Motor neuron (in vitro differentiated cells): ENCODE results near the gene ARFGAP1. TPM values are rescaled to one million over a fixed set of nuclear protein-coding genes. Genes with fewer than 3 reads are reported as not detected.

Experiments
- ATAC-seq, 8 experiments: fragments of 200-7000 bp; cut with Tn5 transposase; replicated peaks in 6 of 8; 2 replicates each; pipeline ENCODE4 v1.8.0; 2021; ENCODE audit warnings: mild to moderate bottlenecking in 8 of 8, moderate library complexity in 8 of 8
- H3K27ac ChIP-seq, 2 donors: fragments of 250-450 bp; sonication (Bioruptor Pico); 2 replicates each; pipeline ENCODE4 v1.9.0; 2021; ENCODE audit warnings: antibody characterized with exemption in 2 of 2, mild to moderate bottlenecking in 2 of 2, moderate library complexity in 1 of 2
- H3K4me1 ChIP-seq, 2 donors: fragments of 250-450 bp; sonication (Bioruptor Pico); replicated peaks in 1 of 2; 2 replicates each; pipeline ENCODE4 v1.6.1; 2021; ENCODE audit warnings: antibody characterized with exemption in 2 of 2, mild to moderate bottlenecking in 2 of 2, moderate library complexity in 1 of 2
- H3K4me3 ChIP-seq, 5 donors: fragments of 250-450 bp; sonication (Bioruptor Pico); 2 replicates each; pipeline ENCODE4 v1.9.0; 2021; ENCODE audit warnings: antibody characterized with exemption in 5 of 5, mild to moderate bottlenecking in 5 of 5, moderate library complexity in 4 of 5
- WGBS, 10 experiments: fragments of 450-650 bp; shearing (Covaris generic); methylation state at CpG; one replicate each; pipeline ENCODE4 v1.0.0; 2022; 5-methylcytosine and 5-hydroxymethylcytosine counted together
- in situ Hi-C, 9 experiments: fragments of 400-800 bp; cut with MboI; loops; one replicate each; pipeline ENCODE4 v1.15.0; 2021; ENCODE audit warnings: low sequenced_read_pairs in 9 of 9, low pct_unique_long_range_greater_than_20kb in 2 of 9; ENCODE audit not compliant: unreplicated experiment in 9 of 9
- total RNA-seq, 8 experiments: library from RNA; unstranded; fragments of 300-600 nt; gene quantifications; 2 replicates each; pipeline versions ENCODE4 v1.2.3 to v1.2.4, GENCODE V29; 2022

Gene ARFGAP1
- total RNA-seq, 8 experiments from 2014 or later: 37.1 to 103 (median 66.8) TPM

DNA sequence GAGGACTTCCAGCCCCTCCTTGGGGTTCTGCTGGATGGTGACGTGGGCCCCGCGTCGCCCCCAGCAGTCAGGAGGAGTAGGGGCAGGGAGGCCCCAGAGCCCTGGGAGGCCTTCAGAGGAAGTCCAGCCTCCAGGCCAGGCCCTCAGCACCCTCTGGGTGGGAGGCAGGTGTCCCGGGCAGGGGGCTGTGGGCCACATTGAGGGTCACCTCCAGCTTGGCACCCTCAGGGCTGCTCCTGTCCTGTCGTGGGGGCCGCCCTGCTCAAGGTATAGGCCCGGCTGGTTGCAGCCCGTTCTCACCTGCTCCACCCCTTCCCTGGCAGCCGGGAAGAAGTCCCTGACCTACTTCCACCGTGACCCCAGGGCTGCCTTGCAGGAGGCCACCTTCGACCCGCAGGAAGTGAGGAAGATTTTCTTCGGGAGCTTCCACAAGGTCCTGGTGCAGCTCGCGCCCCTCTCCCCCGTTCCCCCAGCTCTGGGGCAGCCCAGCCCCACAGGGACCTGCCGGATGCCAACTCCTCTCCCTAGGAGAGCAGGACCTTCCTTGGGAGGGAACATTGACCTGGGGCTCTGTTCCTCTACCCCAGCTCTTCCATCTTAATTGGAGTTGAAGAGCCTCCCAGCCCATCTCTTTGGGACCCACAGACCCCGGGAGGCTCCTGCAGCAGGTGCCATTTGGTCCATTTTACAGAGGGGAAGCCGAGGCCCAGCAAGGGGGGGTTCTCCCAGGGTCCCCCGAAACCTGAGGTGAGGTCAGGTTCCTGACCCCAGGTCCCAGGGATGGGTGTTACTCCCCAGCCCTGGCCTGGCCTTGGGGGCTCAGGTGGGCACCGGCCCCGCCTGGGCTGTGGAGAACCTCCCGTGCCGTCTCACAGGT lies 46.8 kb downstream of the ARFGAP1 start:
- 67 to 100% (median 93%) methylated on average over 1 to 4 of the region's 25 CpGs; no CpG with 5 or more reads in 6 of the 10 experiments for WGBS, 10 experiments
- peaks cover 24 to 39% of the 10 kb centered on the region in 2 donors for H3K4me1 ChIP-seq
- no peak overlapping the region for H3K4me3 ChIP-seq
- H3K27ac ChIP-seq: no peak overlapping the region
- in situ Hi-C loops: loop anchor here in 2 of 9 experiments (10.0 kb wide), 1 partner anchor 65 kb away; no protein-coding TSS in a partner anchor
- no peak for ATAC-seq

DNA sequence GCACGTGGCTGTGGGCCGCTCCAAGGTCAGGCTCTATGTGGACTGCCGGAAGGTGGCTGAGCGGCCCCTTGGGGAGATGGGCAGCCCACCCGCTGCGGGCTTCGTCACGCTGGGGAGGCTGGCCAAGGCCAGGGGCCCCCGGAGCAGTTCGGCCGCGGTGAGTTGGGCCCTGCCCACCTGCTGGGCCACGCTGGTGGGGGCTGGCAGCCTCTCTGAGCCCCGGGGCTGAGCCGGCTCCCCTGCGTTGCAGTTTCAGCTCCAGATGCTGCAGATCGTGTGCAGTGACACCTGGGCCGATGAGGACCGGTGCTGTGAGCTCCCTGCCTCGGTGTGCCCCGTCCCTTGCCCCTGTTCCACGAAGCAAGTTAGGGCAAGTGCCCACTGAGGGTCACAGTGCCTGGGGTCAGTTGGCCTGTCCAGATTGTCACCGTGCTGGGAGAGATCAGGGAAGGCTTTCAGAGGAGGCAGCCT lies 47.5 kb downstream of the ARFGAP1 start:
- no peak overlapping the region for H3K27ac ChIP-seq
- no peak for ATAC-seq
- H3K4me1 ChIP-seq: peaks cover 24 to 39% of the 10 kb centered on the region in 2 donors
- 40 to 92% methylated on average over 1 to 7 of the region's 23 CpGs; no CpG with 5 or more reads in 8 of the 10 experiments for WGBS, 10 experiments
- H3K4me3 ChIP-seq: no peak overlapping the region
- in situ Hi-C loops: no loop called here

DNA sequence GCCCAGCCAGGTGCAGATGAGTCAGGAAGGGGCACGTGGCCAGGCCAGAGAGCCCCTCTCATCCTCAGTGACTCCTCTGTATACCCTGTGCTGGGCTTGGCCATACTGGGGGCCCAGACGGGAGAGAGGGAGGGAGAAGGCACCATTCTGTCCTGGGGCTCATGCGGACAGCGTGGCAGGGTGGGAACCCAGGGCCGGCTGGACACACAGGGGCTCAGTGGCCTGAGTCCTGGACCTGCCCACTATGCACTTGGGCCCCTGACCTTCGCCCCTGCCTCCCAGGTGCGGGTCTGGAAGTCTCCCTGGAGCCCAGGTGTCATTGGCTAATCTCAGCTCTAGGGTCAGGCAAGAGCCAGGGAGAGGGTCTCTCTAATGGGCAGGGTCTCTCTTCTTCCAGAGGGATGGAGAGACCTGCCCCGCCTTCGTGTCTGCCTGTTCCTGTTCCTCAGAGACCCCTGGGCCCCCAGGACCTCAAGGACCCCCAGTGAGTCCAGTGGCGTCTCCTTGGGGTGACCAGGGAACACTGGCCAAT lies 48.1 kb downstream of the ARFGAP1 start:
- in situ Hi-C loops: no loop called here

DNA sequence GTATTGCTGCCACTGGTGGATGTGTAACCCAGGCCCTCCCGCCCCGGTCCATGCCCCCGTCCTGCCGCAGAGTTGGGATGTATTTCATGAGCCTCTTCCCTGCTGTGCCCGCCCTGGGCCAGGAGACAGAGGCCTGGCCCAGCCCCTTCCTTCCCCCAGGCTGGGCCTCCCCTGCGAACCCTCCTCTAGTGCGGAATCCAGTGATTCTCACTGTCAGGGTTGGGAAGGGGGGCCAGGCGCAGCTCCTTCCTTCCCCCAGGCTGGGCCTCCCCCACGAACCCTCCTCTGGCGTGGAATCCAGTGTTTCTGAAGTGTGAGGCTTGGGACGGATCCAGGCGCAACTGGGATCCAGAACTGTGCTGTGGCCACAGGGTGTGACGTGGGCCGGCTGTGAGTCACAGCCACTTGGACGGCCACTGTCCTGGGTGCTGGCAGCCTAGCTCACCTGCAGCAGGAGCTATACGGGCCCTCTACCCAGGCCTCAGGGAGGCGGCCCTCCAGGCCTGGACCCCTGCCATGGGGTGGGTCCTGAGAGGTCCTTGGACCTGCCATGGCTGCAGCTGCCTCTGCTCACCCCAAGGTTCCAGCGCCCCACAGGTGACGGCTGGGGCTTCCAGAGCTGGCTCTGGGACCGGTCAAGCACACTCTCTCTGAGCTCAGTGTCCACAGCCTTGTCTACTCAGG lies 48.7 kb downstream of the ARFGAP1 start:
- 20 to 92% methylated on average over 2 to 6 of the region's 20 CpGs; no CpG with 5 or more reads in 8 of the 10 experiments for WGBS, 10 experiments
- Histone ChIP-seq H3K27ac (no peak overlapping the region), H3K4me3 (no peak overlapping the region), H3K4me1 (peaks cover 19 to 31% of the 10 kb centered on the region in 2 donors)
- peak in 7 of 8 experiments; percentile 49 to 77 (median 69) for ATAC-seq
- in situ Hi-C loops: no loop called here

More for the DNA sequence above, 48.1 kb downstream of the ARFGAP1 start:
- H3K4me3 ChIP-seq: no peak overlapping the region
- no peak overlapping the region for H3K27ac ChIP-seq
- H3K4me1 ChIP-seq: peaks cover 20 to 33% of the 10 kb centered on the region in 2 donors
- no peak for ATAC-seq
- 76% methylated on average over 5 of the region's 10 CpGs; no CpG with 5 or more reads in 9 of the 10 experiments for WGBS, 10 experiments

DNA sequence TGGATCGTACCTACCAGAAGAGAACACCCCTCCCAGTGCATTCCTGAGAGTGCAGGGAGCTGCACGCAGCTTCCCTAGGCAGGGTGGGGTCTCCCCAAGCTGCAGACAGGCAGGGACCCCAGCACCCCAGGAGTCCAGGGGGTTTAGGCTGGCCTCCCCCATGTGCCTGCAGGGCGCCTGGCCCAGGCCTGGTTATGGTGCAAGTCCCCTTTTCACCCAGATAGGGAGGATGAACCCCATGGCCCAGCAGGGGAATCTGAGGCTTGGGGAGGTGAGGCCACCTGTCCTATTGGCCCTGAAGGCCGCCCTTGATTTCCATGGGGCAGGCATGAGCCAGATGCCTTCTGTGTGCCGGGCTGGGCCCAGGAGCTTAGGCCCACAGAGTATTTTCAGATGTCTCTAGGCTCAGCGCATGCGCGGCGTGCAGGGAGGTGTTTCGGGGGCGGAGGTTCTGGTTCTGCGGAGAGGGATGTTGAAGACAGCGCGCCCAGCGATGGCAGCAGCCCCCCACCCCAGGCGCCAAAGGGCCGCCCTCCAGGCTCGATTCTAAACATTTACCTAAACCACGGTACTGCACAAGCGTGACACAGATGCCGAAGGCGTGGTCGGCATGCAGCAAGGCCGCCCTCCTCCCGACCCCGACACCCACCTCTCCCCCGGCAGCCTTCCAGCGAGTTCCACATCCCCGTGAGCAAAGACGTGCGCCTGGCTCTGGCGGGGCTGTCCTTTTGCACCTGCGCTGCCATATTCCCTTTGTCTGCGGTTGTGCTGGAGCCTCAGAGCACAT lies 49.7 kb downstream of the ARFGAP1 start:
- H3K27ac ChIP-seq: peak overlapping the region in 1 of 2 donors; percentile 31
- peak in 3 of 8 experiments; percentile 19 to 33 (median 27) for ATAC-seq
- H3K4me1 ChIP-seq: peaks cover 19 to 31% of the 10 kb centered on the region in 2 donors
- 46 to 100% (median 99%) methylated on average over 1 to 9 of the region's 34 CpGs; no CpG with 5 or more reads in 4 of the 10 experiments for WGBS, 10 experiments
- in situ Hi-C loops: no loop called here
- H3K4me3 ChIP-seq: no peak overlapping the region

DNA sequence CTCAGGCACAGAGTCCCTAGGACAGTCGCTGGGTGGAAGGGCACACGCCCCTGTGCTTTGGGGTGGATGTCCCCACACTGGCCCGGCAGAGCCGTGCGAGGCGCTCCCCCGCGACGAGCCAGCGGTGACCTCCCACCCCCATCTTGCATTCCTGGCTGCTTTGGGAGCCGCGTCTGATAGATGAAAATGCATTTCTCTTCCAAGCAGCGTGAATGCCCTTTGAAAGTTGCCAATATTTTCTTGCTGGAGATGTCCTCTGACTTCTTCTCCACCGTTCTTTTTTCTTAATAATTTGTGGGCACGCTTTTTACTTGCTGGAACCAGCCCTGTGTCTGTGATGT lies 50.3 kb downstream of the ARFGAP1 start:
- peaks cover 19 to 31% of the 10 kb centered on the region in 2 donors for H3K4me1 ChIP-seq
- peak in 1 of 8 experiments; percentile 34 for ATAC-seq
- no peak overlapping the region for H3K4me3 ChIP-seq
- in situ Hi-C loops: no loop called here
- H3K27ac ChIP-seq: peak overlapping the region in 1 of 2 donors; percentile 31
- WGBS, 10 experiments: 0 to 65% (median 8%) methylated on average over 1 to 9 of the region's 15 CpGs; no CpG with 5 or more reads in 1 of the 10 experiments

DNA sequence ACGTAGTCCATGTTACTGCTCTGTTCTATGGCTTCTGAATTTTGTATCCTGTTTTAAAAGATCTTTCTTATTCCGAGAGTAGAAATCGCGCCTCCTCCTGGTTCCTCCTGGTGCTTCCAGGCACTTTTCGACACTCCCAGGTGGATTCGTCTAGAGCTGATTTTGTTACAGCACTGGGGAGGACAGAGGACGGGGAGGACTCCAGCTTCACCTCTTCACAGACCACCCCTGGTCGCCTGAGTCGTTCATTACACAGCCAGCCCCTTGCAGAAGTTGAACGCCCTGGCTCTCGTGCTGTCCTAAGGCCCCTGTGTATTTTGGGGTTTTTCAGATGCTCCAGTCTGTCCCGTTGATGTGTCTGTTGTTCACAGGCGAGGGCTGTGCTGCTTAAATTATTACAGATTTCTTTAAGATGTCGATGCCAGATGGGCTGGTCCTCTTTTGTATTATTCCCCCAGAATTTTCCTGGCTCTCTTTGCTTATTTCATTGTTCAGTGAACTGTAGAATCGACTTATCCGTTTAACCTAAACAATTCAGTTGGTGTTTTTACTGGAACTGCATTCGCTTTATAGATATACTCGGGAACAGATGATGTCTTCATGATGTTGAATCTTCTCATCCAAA lies 50.9 kb downstream of the ARFGAP1 start:
- ATAC-seq: peak in 1 of 8 experiments; percentile 55
- Histone ChIP-seq H3K4me1 (peaks cover 21 to 35% of the 10 kb centered on the region in 2 donors), H3K27ac (no peak overlapping the region), H3K4me3 (no peak overlapping the region)
- 11 to 100% (median 75%) methylated on average over 4 to 17 of the region's 18 CpGs; no CpG with 5 or more reads in 1 of the 10 experiments for WGBS, 10 experiments
- in situ Hi-C loops: no loop called here

DNA sequence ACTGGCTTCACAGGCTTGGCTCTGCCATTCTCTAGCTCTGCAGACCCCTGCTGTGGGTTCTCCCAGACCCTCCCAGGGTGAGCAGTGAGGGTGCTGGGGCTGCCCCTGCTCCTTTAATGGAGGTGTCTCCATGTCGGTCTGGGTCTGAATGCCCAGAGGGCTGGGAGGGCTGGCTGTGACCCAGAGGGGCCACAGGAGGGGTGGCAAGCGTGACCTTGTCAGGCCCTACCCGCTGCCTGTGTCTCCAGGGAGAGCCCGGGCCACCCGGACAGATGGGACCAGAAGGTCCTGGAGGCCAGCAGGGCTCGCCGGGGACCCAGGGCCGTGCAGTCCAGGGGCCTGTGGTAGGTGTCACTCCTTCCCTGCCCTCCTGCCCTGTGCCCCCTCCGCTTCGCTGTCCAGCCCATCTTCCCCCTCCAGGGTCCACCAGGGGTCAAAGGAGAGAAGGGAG lies 52.4 kb downstream of the ARFGAP1 start:
- no peak overlapping the region for H3K4me3 ChIP-seq
- ATAC-seq: no peak
- in situ Hi-C loops: no loop called here
- WGBS, 10 experiments: 83 to 90% methylated on average over 1 to 2 of the region's 10 CpGs; no CpG with 5 or more reads in 8 of the 10 experiments
- H3K4me1 ChIP-seq: peaks cover 27 to 41% of the 10 kb centered on the region in 2 donors
- H3K27ac ChIP-seq: no peak overlapping the region

DNA sequence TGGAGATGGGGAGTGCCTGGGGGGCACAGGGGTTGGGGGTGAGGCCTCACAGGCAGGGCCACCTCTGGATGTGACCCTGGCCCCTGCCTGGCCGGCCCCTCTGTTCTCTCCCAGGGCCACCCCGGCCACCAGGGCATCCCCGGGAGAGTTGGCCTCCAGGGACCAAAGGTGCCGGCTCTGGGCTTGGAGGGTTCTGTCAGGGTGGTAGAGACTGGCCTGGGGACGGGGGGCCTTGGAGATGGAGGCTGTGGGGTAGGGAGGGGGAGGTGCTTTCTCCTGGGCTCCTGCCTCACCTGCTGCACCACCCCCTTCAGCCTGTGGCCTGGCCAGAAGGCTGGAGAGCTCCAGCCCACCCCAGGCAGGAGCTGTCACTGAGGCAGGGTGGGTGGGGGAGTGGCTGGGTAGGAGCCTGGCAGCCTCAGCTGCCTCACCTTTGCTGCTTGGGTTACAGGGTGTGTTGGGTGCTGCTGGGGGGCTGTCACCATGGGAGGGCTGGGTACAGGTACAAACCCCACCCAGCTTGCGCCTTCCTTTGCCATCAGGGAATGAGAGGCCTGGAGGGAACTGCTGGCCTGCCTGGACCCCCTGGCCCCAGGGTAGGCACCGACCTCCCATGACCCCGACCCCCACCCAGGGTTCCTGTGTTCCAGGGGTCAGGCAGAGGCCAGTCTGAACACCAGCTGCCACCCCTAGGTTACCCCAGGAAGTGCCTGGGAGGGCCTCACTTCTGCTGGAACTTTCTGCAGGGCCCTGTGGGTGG lies 53.1 kb downstream of the ARFGAP1 start:
- in situ Hi-C loops: no loop called here
- Histone ChIP-seq H3K4me3 (no peak overlapping the region), H3K4me1 (peaks cover 26 to 41% of the 10 kb centered on the region in 2 donors), H3K27ac (no peak overlapping the region)
- ATAC-seq: no peak
- 60 to 100% methylated on average over 1 of the region's 8 CpGs; no CpG with 5 or more reads in 8 of the 10 experiments for WGBS, 10 experiments

DNA sequence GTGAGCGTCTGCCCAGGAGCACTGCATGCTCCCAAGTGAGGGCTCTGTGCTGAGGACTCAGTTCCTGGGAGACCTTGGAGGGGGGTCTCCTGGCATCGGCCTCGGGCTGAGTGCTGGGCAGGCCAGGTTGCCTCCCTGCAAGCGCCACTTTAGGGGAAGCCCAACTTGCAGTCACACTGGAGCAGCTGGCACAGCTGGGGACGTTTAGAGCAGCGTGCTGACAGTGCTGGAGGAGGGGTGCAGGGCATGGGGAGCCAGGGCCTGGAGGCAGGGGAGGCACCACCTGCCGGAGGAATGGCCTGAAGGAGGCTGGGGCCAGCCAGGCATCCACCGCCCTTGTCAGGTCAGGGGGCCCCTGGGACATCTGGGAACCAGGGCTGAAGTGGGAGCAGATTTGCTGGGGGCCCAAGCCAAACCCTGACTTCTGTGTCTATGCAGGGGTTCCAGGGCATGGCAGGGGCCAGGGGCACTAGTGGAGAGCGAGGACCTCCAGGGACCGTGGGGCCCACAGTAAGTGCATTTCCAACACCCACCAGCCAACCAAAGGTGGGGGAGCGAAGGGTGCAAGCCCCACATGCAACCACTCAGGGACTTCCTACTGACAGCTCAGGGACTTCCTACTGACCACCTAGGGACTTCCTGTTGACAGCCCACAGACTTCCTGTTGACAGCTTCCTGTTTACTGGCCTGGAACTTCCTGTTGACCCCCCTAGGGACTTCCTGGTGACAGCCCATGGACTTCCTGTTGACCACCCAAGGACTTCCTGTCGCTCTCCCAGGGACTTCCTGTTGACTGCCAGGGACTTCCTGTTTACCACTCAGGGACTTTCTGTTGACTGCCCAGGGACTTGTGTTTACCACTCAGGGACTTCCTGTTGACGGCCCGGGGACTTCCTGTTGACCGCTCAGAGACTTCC lies 54.0 kb downstream of the ARFGAP1 start:
- Histone ChIP-seq H3K27ac (no peak overlapping the region), H3K4me1 (peaks cover 18 to 34% of the 10 kb centered on the region in 2 donors), H3K4me3 (no peak overlapping the region)
- 67 to 100% (median 94%) methylated on average over 1 to 6 of the region's 15 CpGs; no CpG with 5 or more reads in 4 of the 10 experiments for WGBS, 10 experiments
- in situ Hi-C loops: no loop called here
- no peak for ATAC-seq
